SK-N-SH (cell line): ENCODE data around the gene GRHL3. TPM values are rescaled to one million over a fixed set of nuclear protein-coding genes. Genes with fewer than 3 reads are reported as not detected.

Source experiments
- CTCF ChIA-PET: fragments of 300-600, 350-600 bp; formaldehyde crosslinking; extraction: SDS; loops from one replicate; lab custom pipeline; 2021; lab: Yijun Ruan, JAX
- POLR2A ChIA-PET: fragments of 350-600 bp; sonication (Branson Sonifier 250); formaldehyde crosslinking; extraction: SDS; loops from one replicate; lab custom pipeline; 2020; ENCODE audit warnings: antibody characterized with exemption, inconsistent platforms; lab: Yijun Ruan, JAX
- DNase-seq: peaks from one replicate; pipeline ENCODE4 v3.0.0; 2012
- H2AFZ ChIP-seq: fragments of 200-600 bp; sonication (generic); 2 replicates; pipeline ENCODE4 v1.8.1; 2016; ENCODE audit warnings: antibody characterized with exemption, mild to moderate bottlenecking, low read depth
- H3F3A ChIP-seq: fragments of 200-600 bp; sonication (generic); replicated peaks from 2 replicates; pipeline ENCODE3; 2016; ENCODE audit warnings: antibody characterized with exemption, mild to moderate bottlenecking; ENCODE audit not compliant: insufficient read depth
- H3K27ac ChIP-seq, 2 experiments: fragments of 200-500 bp in 1 of 2; fragments of 200-600 bp in 1 of 2; sonication (Bioruptor generic) in 1 of 2; sonication (generic), shearing (Covaris generic) in 1 of 2; 2 replicates each; pipeline versions ENCODE4 v1.5.1 to v1.6.1; 2014 to 2016; ENCODE audit warnings: low read depth in 2 of 2, inconsistent platforms in 1 of 2, low read length in 1 of 2, mild to moderate bottlenecking in 1 of 2, mixed read lengths in 1 of 2
- H3K27me3 ChIP-seq: fragments of 200-600 bp; sonication (generic), shearing (Covaris generic); 2 replicates; pipeline ENCODE4 v1.6.1; 2016; ENCODE audit warnings: mixed run types; ENCODE audit not compliant: insufficient read depth
- H3K36me3 ChIP-seq, 2 experiments: fragments of 200-500 bp in 1 of 2; fragments of 200-600 bp in 1 of 2; sonication (Bioruptor generic) in 1 of 2; sonication (generic) in 1 of 2; replicated peaks in 1 of 2; 2 replicates each; pipeline versions ENCODE3 to v1.5.1; 2014 to 2016; ENCODE audit warnings: low read length in 1 of 2, mild to moderate bottlenecking in 1 of 2; ENCODE audit not compliant: insufficient read depth in 2 of 2, control insufficient read depth in 1 of 2
- H3K4me1 ChIP-seq, 2 experiments: fragments of 200-500 bp in 1 of 2; fragments of 200-600 bp in 1 of 2; sonication (Bioruptor generic) in 1 of 2; sonication (generic), shearing (Covaris generic) in 1 of 2; 2 replicates each; pipeline versions ENCODE4 v1.5.1 to v1.6.1; 2014 to 2016; ENCODE audit warnings: low read depth in 1 of 2, low read length in 1 of 2, mixed run types in 1 of 2; ENCODE audit not compliant: insufficient read depth in 2 of 2, control insufficient read depth in 1 of 2
- H3K4me2 ChIP-seq: fragments of 200-600 bp; sonication (generic), shearing (Covaris generic); 2 replicates; pipeline ENCODE4 v1.6.1; 2017; ENCODE audit warnings: mixed run types
- H3K4me3 ChIP-seq, 2 experiments: fragments of 200-500 bp in 1 of 2; fragments of 200-600 bp in 1 of 2; sonication (Bioruptor generic) in 1 of 2; sonication (generic), shearing (Covaris generic) in 1 of 2; 2 replicates each; pipeline versions ENCODE4 v1.5.1 to v1.8.1; 2014 to 2016; ENCODE audit warnings: low read depth in 2 of 2, inconsistent platforms in 1 of 2, low read length in 1 of 2, mild to moderate bottlenecking in 1 of 2, mixed read lengths in 1 of 2, moderate library complexity in 1 of 2
- H3K79me2 ChIP-seq: fragments of 200-600 bp; sonication (generic); 2 replicates; pipeline ENCODE4 v1.8.1; 2017; ENCODE audit warnings: mild to moderate bottlenecking; ENCODE audit not compliant: insufficient read depth
- H3K9ac ChIP-seq: fragments of 200-600 bp; sonication (generic); 2 replicates; pipeline ENCODE4 v1.6.1; 2017; ENCODE audit warnings: mixed run types
- H3K9me2 ChIP-seq: fragments of 200-600 bp; sonication (generic); 2 replicates; pipeline ENCODE4 v1.6.1; 2017; ENCODE audit warnings: mixed run types
- H3K9me3 ChIP-seq: fragments of 200-600 bp; sonication (generic); 2 replicates; pipeline ENCODE4 v1.6.1; 2017; ENCODE audit warnings: mixed run types, mild to moderate bottlenecking, moderate library complexity
- H4K20me1 ChIP-seq: fragments of 200-600 bp; sonication (generic); 2 replicates; pipeline ENCODE4 v1.6.1; 2017; ENCODE audit warnings: mild to moderate bottlenecking, mixed run types; ENCODE audit not compliant: insufficient read depth
- CHD2 ChIP-seq: fragments of 150-350 bp; IDR thresholded peaks from 2 replicates; pipeline ENCODE4 v1.6.1; 2018; ENCODE audit warnings: low read length; ENCODE audit not compliant: partially characterized antibody
- FOSL2 ChIP-seq: IDR thresholded peaks from 2 replicates; pipeline ENCODE4 v1.4.0; 2012; ENCODE audit warnings: low read depth, mild to moderate bottlenecking, moderate library complexity, borderline replicate concordance
- GABPA ChIP-seq: IDR thresholded peaks from 2 replicates; pipeline ENCODE4 v1.4.0; 2012; ENCODE audit warnings: low read depth, mild to moderate bottlenecking
- GATA2 ChIP-seq: sonication (generic); formaldehyde crosslinking; IDR thresholded peaks from 2 replicates; pipeline ENCODE4 v1.5.0; 2020; ENCODE audit warnings: mild to moderate bottlenecking, missing genetic modification reagents
- NRF1 ChIP-seq: IDR thresholded peaks from 2 replicates; pipeline ENCODE4 v1.6.1; 2012; ENCODE audit warnings: low read depth, mild to moderate bottlenecking, low read length
- PBX3 ChIP-seq: IDR thresholded peaks from 2 replicates; pipeline ENCODE4; 2012
- POLR2AphosphoS5 ChIP-seq: IDR thresholded peaks from 2 replicates; pipeline ENCODE4 v1.6.1; 2012; ENCODE audit warnings: low read depth, low read length
- RAD21 ChIP-seq: IDR thresholded peaks from 2 replicates; pipeline ENCODE4 v1.6.1; 2012; ENCODE audit warnings: mild to moderate bottlenecking, low read length
- RCOR1 ChIP-seq: fragments of 150-350 bp; IDR thresholded peaks from 2 replicates; pipeline ENCODE4 v1.6.1; 2017; ENCODE audit warnings: antibody characterized with exemption, low read length
- REST ChIP-seq: IDR thresholded peaks from 2 replicates; pipeline ENCODE4 v1.6.1; 2012; ENCODE audit warnings: mild to moderate bottlenecking, low read depth, low read length, moderate library complexity
- RFX5 ChIP-seq: IDR thresholded peaks from 2 replicates; pipeline ENCODE4 v1.6.1; 2012; ENCODE audit warnings: mild to moderate bottlenecking, improper control_type of control experiment, low read length
- SMC3 ChIP-seq: IDR thresholded peaks from 2 replicates; pipeline ENCODE4 v1.6.1; 2012; ENCODE audit warnings: low read depth, low read length, improper control_type of control experiment
- TCF12 ChIP-seq: IDR thresholded peaks from 2 replicates; pipeline ENCODE4 v1.4.0; 2012
- YY1 ChIP-seq: IDR thresholded peaks from 2 replicates; pipeline ENCODE4 v1.4.0; 2012; ENCODE audit warnings: low read depth, mild to moderate bottlenecking
- WGBS: methylation state at CpG from one replicate; pipeline ENCODE4 v1.1.6; 2017; ENCODE audit warnings: low lambda C conversion rate; 5-methylcytosine and 5-hydroxymethylcytosine counted together
- polyA plus RNA-seq, 3 experiments: library from polyadenylated mRNA; depleted of rRNA; stranded (reverse); fragments of >200 nt; gene quantifications; 2 replicates each; pipeline ENCODE4 v1.2.3, GENCODE V29; 2012
- TF ChIP-seq, protein P1 (sequence below): IDR thresholded peaks from 2 replicates; pipeline ENCODE4 v1.4.0; 2012; ENCODE audit warnings: low read depth, borderline replicate concordance
- TF ChIP-seq, protein P2 (sequence below): fragments of 200-600 bp; sonication (generic); IDR thresholded peaks from 2 replicates; pipeline ENCODE4 v1.6.1; 2017; ENCODE audit warnings: antibody characterized with exemption, mild to moderate bottlenecking, moderate library complexity
- TF ChIP-seq, protein P3 (sequence below): fragments of 150-350 bp; IDR thresholded peaks from 2 replicates; pipeline ENCODE4 v1.6.1; 2017; ENCODE audit warnings: antibody characterized with exemption, low read length, low read depth, borderline replicate concordance

GRHL3 gene
- polyA plus RNA-seq, 1 of the 3 experiments (the other 2 are of a cell fraction): 0.05 TPM

GRCh38 chr1:24292103-24292502 is 27.1 kb upstream of the GRHL3 start:
- Histone ChIP-seq H3K27me3 (no peaks in the 10 kb centered on the region), H3K27ac (no peak overlapping the region), H3K9me3 (no peaks in the 10 kb centered on the region), H3K4me2 (no peak overlapping the region), H3F3A (peaks cover 14% of the 10 kb centered on the region), H2AFZ (no peak overlapping the region), H4K20me1 (no peaks in the 10 kb centered on the region), H3K9me2 (no peaks in the 10 kb centered on the region), H3K79me2 (no peaks in the 10 kb centered on the region), H3K36me3 (no peaks in the 10 kb centered on the region), H3K4me1 (peaks cover 6 to 10% of the 10 kb centered on the region in 2 experiments; a peak in 3 of 4 replicates), H3K4me3 (no peak overlapping the region), H3K9ac (no peak overlapping the region)
- TF ChIP-seq, protein P1, sequence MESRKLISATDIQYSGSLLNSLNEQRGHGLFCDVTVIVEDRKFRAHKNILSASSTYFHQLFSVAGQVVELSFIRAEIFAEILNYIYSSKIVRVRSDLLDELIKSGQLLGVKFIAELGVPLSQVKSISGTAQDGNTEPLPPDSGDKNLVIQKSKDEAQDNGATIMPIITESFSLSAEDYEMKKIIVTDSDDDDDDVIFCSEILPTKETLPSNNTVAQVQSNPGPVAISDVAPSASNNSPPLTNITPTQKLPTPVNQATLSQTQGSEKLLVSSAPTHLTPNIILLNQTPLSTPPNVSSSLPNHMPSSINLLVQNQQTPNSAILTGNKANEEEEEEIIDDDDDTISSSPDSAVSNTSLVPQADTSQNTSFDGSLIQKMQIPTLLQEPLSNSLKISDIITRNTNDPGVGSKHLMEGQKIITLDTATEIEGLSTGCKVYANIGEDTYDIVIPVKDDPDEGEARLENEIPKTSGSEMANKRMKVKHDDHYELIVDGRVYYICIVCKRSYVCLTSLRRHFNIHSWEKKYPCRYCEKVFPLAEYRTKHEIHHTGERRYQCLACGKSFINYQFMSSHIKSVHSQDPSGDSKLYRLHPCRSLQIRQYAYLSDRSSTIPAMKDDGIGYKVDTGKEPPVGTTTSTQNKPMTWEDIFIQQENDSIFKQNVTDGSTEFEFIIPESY: no peak
- TF ChIP-seq SMC3 (no peak), YY1 (no peak), GATA2 (CRISPR knock-in tag) (no peak), CHD2 (no peak), GABPA (no peak), RAD21 (no peak), FOSL2 (no peak)
- CTCF ChIA-PET: interaction anchor here (0.6 to 1.8 kb wide), 4 partner anchors 15 to 99 kb away, joined by 3 to 4 read pairs (median 4); no protein-coding TSS in a partner anchor
- 92% methylated on average over 4 of the region's 4 CpGs for WGBS
- POLR2A ChIA-PET: no interaction called here
- DNase-seq: no peak

DNA sequence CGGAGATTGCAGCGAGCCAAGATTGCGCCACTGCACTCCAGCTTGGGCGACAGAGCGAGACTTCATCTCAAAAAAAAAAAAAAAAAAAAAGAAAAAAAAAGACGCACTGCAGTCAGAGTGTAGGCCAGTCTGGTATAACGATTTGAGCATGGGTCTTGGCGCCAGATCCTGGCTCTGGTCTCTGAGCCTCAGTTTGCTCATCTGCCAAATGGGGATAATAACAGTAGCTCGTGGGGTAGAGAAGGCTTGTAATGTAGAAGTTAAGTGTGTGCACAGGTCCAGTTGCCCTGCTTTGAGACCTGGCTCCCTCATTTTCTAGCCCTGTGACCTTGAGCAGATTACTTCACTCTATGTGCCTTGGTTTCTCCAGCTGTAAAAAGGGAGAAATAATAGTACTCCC is 26.3 kb upstream of the GRHL3 start:
- Histone ChIP-seq H3K36me3 (no peaks in the 10 kb centered on the region), H3K9me2 (no peaks in the 10 kb centered on the region), H2AFZ (no peak overlapping the region), H3K9me3 (no peaks in the 10 kb centered on the region), H3K4me3 (no peak overlapping the region), H4K20me1 (no peaks in the 10 kb centered on the region), H3K79me2 (no peaks in the 10 kb centered on the region), H3K4me1 (peaks cover 6 to 10% of the 10 kb centered on the region in 2 experiments; a peak in 3 of 4 replicates), H3K4me2 (no peak overlapping the region), H3K27me3 (0 out of 2 replicates have a peak, but pooled peaks cover 4% of the 10 kb centered on the region), H3K27ac (no peak overlapping the region), H3F3A (peaks cover 14% of the 10 kb centered on the region), H3K9ac (no peak overlapping the region)
- CTCF ChIA-PET: interaction anchor here (1.4 kb wide), 1 partner anchor 99 kb away, joined by 8 read pairs; no protein-coding TSS in a partner anchor
- POLR2A ChIA-PET: no interaction called here
- DNase-seq: no peak
- 85% methylated on average over 9 of the region's 9 CpGs for WGBS
- TF ChIP-seq RFX5 (no peak), REST (no peak), PBX3 (no peak), NRF1 (no peak), RCOR1 (no peak), POLR2AphosphoS5 (no peak), TCF12 (no peak)
- TF ChIP-seq, protein P2, sequence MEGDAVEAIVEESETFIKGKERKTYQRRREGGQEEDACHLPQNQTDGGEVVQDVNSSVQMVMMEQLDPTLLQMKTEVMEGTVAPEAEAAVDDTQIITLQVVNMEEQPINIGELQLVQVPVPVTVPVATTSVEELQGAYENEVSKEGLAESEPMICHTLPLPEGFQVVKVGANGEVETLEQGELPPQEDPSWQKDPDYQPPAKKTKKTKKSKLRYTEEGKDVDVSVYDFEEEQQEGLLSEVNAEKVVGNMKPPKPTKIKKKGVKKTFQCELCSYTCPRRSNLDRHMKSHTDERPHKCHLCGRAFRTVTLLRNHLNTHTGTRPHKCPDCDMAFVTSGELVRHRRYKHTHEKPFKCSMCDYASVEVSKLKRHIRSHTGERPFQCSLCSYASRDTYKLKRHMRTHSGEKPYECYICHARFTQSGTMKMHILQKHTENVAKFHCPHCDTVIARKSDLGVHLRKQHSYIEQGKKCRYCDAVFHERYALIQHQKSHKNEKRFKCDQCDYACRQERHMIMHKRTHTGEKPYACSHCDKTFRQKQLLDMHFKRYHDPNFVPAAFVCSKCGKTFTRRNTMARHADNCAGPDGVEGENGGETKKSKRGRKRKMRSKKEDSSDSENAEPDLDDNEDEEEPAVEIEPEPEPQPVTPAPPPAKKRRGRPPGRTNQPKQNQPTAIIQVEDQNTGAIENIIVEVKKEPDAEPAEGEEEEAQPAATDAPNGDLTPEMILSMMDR: no peak
- TF ChIP-seq, protein P1: no peak
- TF ChIP-seq, protein P3, sequence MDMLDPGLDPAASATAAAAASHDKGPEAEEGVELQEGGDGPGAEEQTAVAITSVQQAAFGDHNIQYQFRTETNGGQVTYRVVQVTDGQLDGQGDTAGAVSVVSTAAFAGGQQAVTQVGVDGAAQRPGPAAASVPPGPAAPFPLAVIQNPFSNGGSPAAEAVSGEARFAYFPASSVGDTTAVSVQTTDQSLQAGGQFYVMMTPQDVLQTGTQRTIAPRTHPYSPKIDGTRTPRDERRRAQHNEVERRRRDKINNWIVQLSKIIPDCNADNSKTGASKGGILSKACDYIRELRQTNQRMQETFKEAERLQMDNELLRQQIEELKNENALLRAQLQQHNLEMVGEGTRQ: no peak
